IMR-90 (cell line): Measurements from ENCODE around the gene CCDC13. TPM values are rescaled to one million over a fixed set of nuclear protein-coding genes. Genes with fewer than 3 reads are reported as not detected.

Source experiments
- ATAC-seq: fragments of 200-7000 bp; cut with Tn5 transposase; 2 replicates; pipeline ENCODE4 v1.9.1; 2020; ENCODE audit warnings: low read depth, mild to moderate bottlenecking, moderate library complexity
- BruUV-seq: library from RNA; stranded (reverse); fragments of 400-500 nt; replicated peaks from 2 replicates; lab custom pipeline; 2021; lab: Mats Ljungman, UMichigan
- CTCF ChIA-PET: fragments of 300-600 bp; formaldehyde crosslinking; extraction: SDS; loops from one replicate; lab custom pipeline; 2021; ENCODE audit warnings: antibody characterized with exemption; lab: Yijun Ruan, JAX
- POLR2A ChIA-PET: fragments of 300-600 bp; sonication (Branson Sonifier 250); formaldehyde crosslinking; loops from one replicate; lab custom pipeline; 2022; ENCODE audit warnings: antibody characterized with exemption; ENCODE audit not compliant: unreplicated experiment; lab: Charles Lee
- DNase-seq: peaks from one replicate; pipeline ENCODE4 v3.0.0; 2013
- H2AFZ ChIP-seq: replicated peaks from 2 replicates; pipeline ENCODE3; 2013; ENCODE audit warnings: low read length, mild to moderate bottlenecking; ENCODE audit not compliant: poor library complexity
- H2AK5ac ChIP-seq: 2 replicates; pipeline ENCODE4 v1.6.1; 2013; ENCODE audit warnings: low read depth, low read length, inconsistent platforms
- H2AK9ac ChIP-seq: replicated peaks from 2 replicates; pipeline ENCODE3; 2013; ENCODE audit warnings: mild to moderate bottlenecking, low read depth, low read length, moderate library complexity; ENCODE audit not compliant: poor library complexity
- H2BK120ac ChIP-seq: 2 replicates; pipeline ENCODE4 v1.6.1; 2013; ENCODE audit warnings: low read depth, low read length, inconsistent platforms
- H2BK15ac ChIP-seq: 3 replicates; pipeline ENCODE4 v1.6.1; 2013; ENCODE audit warnings: low read depth, low read length, inconsistent platforms
- H2BK20ac ChIP-seq: 2 replicates; pipeline ENCODE4 v1.6.1; 2013; ENCODE audit warnings: low read depth, mild to moderate bottlenecking, inconsistent platforms, low read length, moderate library complexity
- H2BK5ac ChIP-seq: 2 replicates; pipeline ENCODE4 v1.6.1; 2013; ENCODE audit warnings: mild to moderate bottlenecking, low read depth, low read length, inconsistent platforms; ENCODE audit not compliant: poor library complexity, severe bottlenecking
- H3K14ac ChIP-seq: replicated peaks from 2 replicates; pipeline ENCODE4 v1.6.1; 2013; ENCODE audit warnings: low read depth, low read length, inconsistent platforms
- H3K18ac ChIP-seq: 2 replicates; pipeline ENCODE4 v1.6.1; 2013; ENCODE audit warnings: low read depth, low read length, control low read depth
- H3K23ac ChIP-seq: 2 replicates; pipeline ENCODE4 v1.6.1; 2013; ENCODE audit warnings: low read depth, low read length, inconsistent platforms
- H3K27ac ChIP-seq: 2 replicates; pipeline ENCODE4 v1.5.1; 2013; ENCODE audit warnings: mild to moderate bottlenecking, control low read depth, low read length; ENCODE audit not compliant: insufficient read depth
- H3K27me3 ChIP-seq: 2 replicates; pipeline ENCODE4 v1.6.1; 2013; ENCODE audit warnings: low read length; ENCODE audit not compliant: control insufficient read depth, insufficient read depth
- H3K36me3 ChIP-seq: 2 replicates; pipeline ENCODE4 v1.6.1; 2013; ENCODE audit warnings: low read length, mixed read lengths; ENCODE audit not compliant: control insufficient read depth, insufficient read depth
- H3K4ac ChIP-seq: 2 replicates; pipeline ENCODE4 v1.6.1; 2013; ENCODE audit warnings: low read depth, low read length, inconsistent platforms
- H3K4me1 ChIP-seq: 2 replicates; pipeline ENCODE4 v1.6.1; 2013; ENCODE audit warnings: low read length, mixed read lengths; ENCODE audit not compliant: control insufficient read depth, insufficient read depth
- H3K4me2 ChIP-seq: 2 replicates; pipeline ENCODE4 v1.6.1; 2013; ENCODE audit warnings: low read depth, mild to moderate bottlenecking, control low read depth, low read length, moderate library complexity
- H3K4me3 ChIP-seq: 2 replicates; pipeline ENCODE4 v1.5.1; 2013; ENCODE audit warnings: low read depth, mild to moderate bottlenecking, control low read depth, low read length, moderate library complexity; ENCODE audit not compliant: insufficient read depth
- H3K56ac ChIP-seq: 2 replicates; pipeline ENCODE4 v1.6.1; 2013; ENCODE audit warnings: low read length, inconsistent platforms; ENCODE audit not compliant: insufficient read depth; ENCODE audit errors: extremely low read depth
- H3K79me1 ChIP-seq, 2 experiments: 2 replicates each; pipeline ENCODE4 v1.6.1; 2013; ENCODE audit warnings: low read length in 2 of 2, inconsistent platforms in 1 of 2, low read depth in 1 of 2
- H3K9ac ChIP-seq: 2 replicates; pipeline ENCODE4 v1.6.1; 2013; ENCODE audit warnings: low read depth, low read length, control low read depth
- H3K9me1 ChIP-seq: 2 replicates; pipeline ENCODE4 v1.6.1; 2013; ENCODE audit warnings: low read length, inconsistent platforms; ENCODE audit not compliant: insufficient read depth
- H3K9me3 ChIP-seq: 2 replicates; pipeline ENCODE4 v1.6.1; 2013; ENCODE audit warnings: low read length; ENCODE audit not compliant: control insufficient read depth, insufficient read depth
- H4K20me1 ChIP-seq: 2 replicates; pipeline ENCODE4 v1.6.1; 2013; ENCODE audit warnings: low read length, inconsistent platforms; ENCODE audit not compliant: insufficient read depth
- H4K5ac ChIP-seq: 2 replicates; pipeline ENCODE4 v1.6.1; 2013; ENCODE audit warnings: mild to moderate bottlenecking, low read depth, low read length, control low read depth
- H4K8ac ChIP-seq, 2 experiments: 2 replicates each; pipeline ENCODE4 v1.6.1; 2013; ENCODE audit warnings: low read depth in 2 of 2, low read length in 2 of 2, control low read depth in 1 of 2, inconsistent platforms in 1 of 2
- H4K91ac ChIP-seq: 2 replicates; pipeline ENCODE4 v1.6.1; 2013; ENCODE audit warnings: low read depth, low read length, inconsistent platforms; ENCODE audit not compliant: insufficient read depth
- BHLHE40 ChIP-seq: fragments of 150-350 bp; IDR thresholded peaks from 2 replicates; pipeline ENCODE4 v1.6.1; 2016; ENCODE audit warnings: mild to moderate bottlenecking, low read depth, low read length
- CEBPB ChIP-seq: IDR thresholded peaks from 2 replicates; pipeline ENCODE4 v1.6.1; 2012; ENCODE audit warnings: low read depth, low read length, improper control_type of control experiment
- CHD1 ChIP-seq: IDR thresholded peaks from 2 replicates; pipeline ENCODE4 v1.6.1; 2012; ENCODE audit warnings: low read depth, low read length, improper control_type of control experiment
- FOS ChIP-seq: fragments of 150-350 bp; IDR thresholded peaks from 2 replicates; pipeline ENCODE4 v1.6.1; 2016; ENCODE audit warnings: low read depth, low read length
- MAFK ChIP-seq: IDR thresholded peaks from 2 replicates; pipeline ENCODE4 v1.6.1; 2012; ENCODE audit warnings: low read depth, low read length, improper control_type of control experiment
- MAZ ChIP-seq: IDR thresholded peaks from 2 replicates; pipeline ENCODE4 v1.6.1; 2012; ENCODE audit warnings: low read depth, mild to moderate bottlenecking, low read length, improper control_type of control experiment, moderate library complexity, borderline replicate concordance
- MXI1 ChIP-seq: IDR thresholded peaks from 2 replicates; pipeline ENCODE4 v1.6.1; 2012; ENCODE audit warnings: low read depth, mild to moderate bottlenecking, low read length, moderate library complexity, borderline replicate concordance
- RAD21 ChIP-seq: IDR thresholded peaks from 2 replicates; pipeline ENCODE4 v1.6.1; 2012; ENCODE audit warnings: low read length, improper control_type of control experiment
- RCOR1 ChIP-seq: IDR thresholded peaks from 2 replicates; pipeline ENCODE4 v1.6.1; 2012; ENCODE audit warnings: mild to moderate bottlenecking, low read length, improper control_type of control experiment; ENCODE audit not compliant: insufficient replicate concordance
- RFX5 ChIP-seq: IDR thresholded peaks from 2 replicates; pipeline ENCODE4 v1.8.0; 2012; ENCODE audit warnings: low read depth, mild to moderate bottlenecking, low read length, moderate library complexity
- WGBS, 2 experiments: methylation state at CpG; one replicate each; pipeline versions ENCODE4 v1.1.5 to v1.1.7; 2013; ENCODE audit warnings: missing lambda C conversion rate in 2 of 2; ENCODE audit not compliant: insufficient read length in 1 of 2; ENCODE audit errors: extremely low coverage in 2 of 2; 5-methylcytosine and 5-hydroxymethylcytosine counted together
- dilution Hi-C: fragments of 300-500 bp; cut with HindIII; formaldehyde crosslinking; loops from one replicate; pipeline ENCODE4 v1.14.3; 2018; ENCODE audit warnings: low sequenced_read_pairs; ENCODE audit not compliant: unreplicated experiment
- in situ Hi-C: fragments of 300-500 bp; cut with MboI; formaldehyde crosslinking; loops from 3 replicates; pipeline ENCODE4 v1.14.3; 2019; ENCODE audit warnings: low sequenced_read_pairs, inconsistent platforms, mixed read lengths
- intact Hi-C: fragments of 100-400 bp; cut with micrococcal nuclease; formaldehyde crosslinking; loops from 2 replicates; pipeline ENCODE4 v1.10.0; 2022
- polyA plus RNA-seq, 3 experiments: library from polyadenylated mRNA; depleted of rRNA; stranded (reverse); fragments of >200 nt; gene quantifications; 2 replicates each; pipeline ENCODE4 v1.2.3, GENCODE V29; 2012; ENCODE audit warnings: low replicate concordance in 1 of 3
- total RNA-seq: library from RNA; depleted of rRNA; stranded (reverse); fragments of >200 nt; gene quantifications from 2 replicates; pipeline ENCODE4 v1.2.3, GENCODE V29; 2012
- TF ChIP-seq, protein P1 (sequence below): fragments of 150-350 bp; IDR thresholded peaks from 2 replicates; pipeline ENCODE4 v1.6.1; 2017; ENCODE audit warnings: mild to moderate bottlenecking, antibody characterized with exemption, low read length, low read depth
- TF ChIP-seq, protein P2 (sequence below): fragments of 150-350 bp; IDR thresholded peaks from 2 replicates; pipeline ENCODE4 v1.6.1; 2016; ENCODE audit warnings: low read depth, mild to moderate bottlenecking, low read length, moderate library complexity, borderline replicate concordance
- TF ChIP-seq, protein P3 (sequence below): conservative IDR thresholded peaks from 2 replicates; pipeline ENCODE4 v1.5.1; 2012; ENCODE audit warnings: mild to moderate bottlenecking, low read depth, low read length, improper control_type of control experiment

The CCDC13 gene
- total and polyA plus RNA-seq, 2 of the 4 experiments (the other 2 are of a cell fraction), result 0.18 to 0.19 TPM

DNA sequence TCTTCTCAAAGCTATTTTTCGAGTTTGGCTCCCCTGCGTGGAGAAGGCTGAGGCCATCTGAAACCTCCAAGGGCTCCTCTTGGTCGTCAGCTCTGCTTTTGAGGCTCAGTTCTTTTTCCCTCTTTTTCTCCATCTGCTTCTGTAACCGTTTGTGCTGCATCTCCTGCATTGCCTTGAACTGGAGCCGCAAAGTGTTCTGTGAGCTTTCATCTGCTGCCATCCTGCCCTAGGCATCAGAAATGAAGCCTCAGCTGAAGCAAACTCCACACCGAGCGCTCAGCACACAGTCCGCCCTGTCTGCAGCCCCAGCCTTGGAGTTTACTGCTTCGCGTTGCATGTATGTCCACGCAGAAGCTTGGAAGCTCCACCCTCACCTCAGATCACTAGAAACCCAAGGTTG lies 14.9 kb downstream of the CCDC13 start:
- Histone ChIP-seq H4K91ac (no peak overlapping the region), H2AFZ (no peak overlapping the region), H4K8ac (no peak overlapping the region), H3K9me3 (no peaks in the 10 kb centered on the region), H2AK9ac (no peak overlapping the region), H3K9ac (no peak overlapping the region), H3K36me3 (no peaks in the 10 kb centered on the region), H3K14ac (no peak overlapping the region), H2BK20ac (no peak overlapping the region), H3K79me1 (no peaks in the 10 kb centered on the region), H2BK120ac (no peak overlapping the region), H3K9me1 (no peaks in the 10 kb centered on the region), H3K18ac (no peak overlapping the region), H3K27me3 (peaks cover 9% of the 10 kb centered on the region), H4K5ac (no peak overlapping the region), H3K4me1 (no peaks in the 10 kb centered on the region; the same call in 1 of the 2 replicates), H3K4me3 (no peak overlapping the region), H3K4ac (no peak overlapping the region), H2BK15ac (no peak overlapping the region), H3K23ac (no peak overlapping the region), H3K27ac (no peak overlapping the region), H3K4me2 (no peak overlapping the region), H4K20me1 (no peaks in the 10 kb centered on the region), H2BK5ac (no peak overlapping the region), H3K56ac (no peak overlapping the region), H2AK5ac (no peak overlapping the region)
- ChIA-PET POLR2A (no interaction called here), CTCF (interaction anchor here (0.7 to 1.0 kb wide), 2 partner anchors 10 to 15 kb away, joined by 3 read pairs; no protein-coding TSS in a partner anchor)
- intact Hi-C loops (no loop called here), dilution Hi-C loops (no loop called here), in situ Hi-C loops (no loop called here)
- 72% methylated on average over 8 of the region's 11 CpGs; no CpG with 5 or more reads in 1 of the 2 experiments for WGBS, 2 experiments
- no TSS peak for BruUV-seq
- ATAC-seq (no peak), DNase-seq (no peak)
- no peak for TF ChIP-seq RCOR1
- TF ChIP-seq BHLHE40, result no peak
- no peak for TF ChIP-seq MXI1
- no peak for TF ChIP-seq CEBPB
- TF ChIP-seq MAFK, result no peak
- no peak for TF ChIP-seq RFX5
- TF ChIP-seq CHD1, result no peak
- TF ChIP-seq RAD21, result no peak
- TF ChIP-seq MAZ, result no peak
- TF ChIP-seq, protein P1, sequence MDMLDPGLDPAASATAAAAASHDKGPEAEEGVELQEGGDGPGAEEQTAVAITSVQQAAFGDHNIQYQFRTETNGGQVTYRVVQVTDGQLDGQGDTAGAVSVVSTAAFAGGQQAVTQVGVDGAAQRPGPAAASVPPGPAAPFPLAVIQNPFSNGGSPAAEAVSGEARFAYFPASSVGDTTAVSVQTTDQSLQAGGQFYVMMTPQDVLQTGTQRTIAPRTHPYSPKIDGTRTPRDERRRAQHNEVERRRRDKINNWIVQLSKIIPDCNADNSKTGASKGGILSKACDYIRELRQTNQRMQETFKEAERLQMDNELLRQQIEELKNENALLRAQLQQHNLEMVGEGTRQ, result no peak
- TF ChIP-seq, protein P2, sequence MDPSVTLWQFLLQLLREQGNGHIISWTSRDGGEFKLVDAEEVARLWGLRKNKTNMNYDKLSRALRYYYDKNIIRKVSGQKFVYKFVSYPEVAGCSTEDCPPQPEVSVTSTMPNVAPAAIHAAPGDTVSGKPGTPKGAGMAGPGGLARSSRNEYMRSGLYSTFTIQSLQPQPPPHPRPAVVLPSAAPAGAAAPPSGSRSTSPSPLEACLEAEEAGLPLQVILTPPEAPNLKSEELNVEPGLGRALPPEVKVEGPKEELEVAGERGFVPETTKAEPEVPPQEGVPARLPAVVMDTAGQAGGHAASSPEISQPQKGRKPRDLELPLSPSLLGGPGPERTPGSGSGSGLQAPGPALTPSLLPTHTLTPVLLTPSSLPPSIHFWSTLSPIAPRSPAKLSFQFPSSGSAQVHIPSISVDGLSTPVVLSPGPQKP, result no peak
- TF ChIP-seq FOS, result no peak
- TF ChIP-seq, protein P3, sequence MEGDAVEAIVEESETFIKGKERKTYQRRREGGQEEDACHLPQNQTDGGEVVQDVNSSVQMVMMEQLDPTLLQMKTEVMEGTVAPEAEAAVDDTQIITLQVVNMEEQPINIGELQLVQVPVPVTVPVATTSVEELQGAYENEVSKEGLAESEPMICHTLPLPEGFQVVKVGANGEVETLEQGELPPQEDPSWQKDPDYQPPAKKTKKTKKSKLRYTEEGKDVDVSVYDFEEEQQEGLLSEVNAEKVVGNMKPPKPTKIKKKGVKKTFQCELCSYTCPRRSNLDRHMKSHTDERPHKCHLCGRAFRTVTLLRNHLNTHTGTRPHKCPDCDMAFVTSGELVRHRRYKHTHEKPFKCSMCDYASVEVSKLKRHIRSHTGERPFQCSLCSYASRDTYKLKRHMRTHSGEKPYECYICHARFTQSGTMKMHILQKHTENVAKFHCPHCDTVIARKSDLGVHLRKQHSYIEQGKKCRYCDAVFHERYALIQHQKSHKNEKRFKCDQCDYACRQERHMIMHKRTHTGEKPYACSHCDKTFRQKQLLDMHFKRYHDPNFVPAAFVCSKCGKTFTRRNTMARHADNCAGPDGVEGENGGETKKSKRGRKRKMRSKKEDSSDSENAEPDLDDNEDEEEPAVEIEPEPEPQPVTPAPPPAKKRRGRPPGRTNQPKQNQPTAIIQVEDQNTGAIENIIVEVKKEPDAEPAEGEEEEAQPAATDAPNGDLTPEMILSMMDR, result no peak
